Stomach (tissue), 9 donors: ENCODE measurements around the gene TMPRSS4. TPM values are rescaled to one million over a fixed set of nuclear protein-coding genes. Genes with fewer than 3 reads are reported as not detected.
A peak's percentile ranks its signal among the peaks of the same experiment; 100 is the strongest.

Experiments used
- DNase-seq, 2 donors: peaks; one replicate each; pipeline versions ENCODE4 v3.0.0 to v3.0.0-alpha.2; 2013 to 2019
- H3K27ac ChIP-seq, 5 donors: fragments of 200-600 bp in 4 of 5; sonication (generic) in 4 of 5; one replicate each; pipeline ENCODE4 v1.5.1; 2013 to 2019; ENCODE audit warnings: mild to moderate bottlenecking in 1 of 5, moderate library complexity in 1 of 5
- H3K27me3 ChIP-seq, 3 donors: fragments of 200-600 bp; sonication (generic); one replicate each; pipeline ENCODE4 v1.5.1; 2017 to 2019; ENCODE audit warnings: mixed run types in 1 of 3
- H3K36me3 ChIP-seq, 4 donors: fragments of 200-600 bp; sonication (generic); 1 replicate in 3 of 4; 2 replicates in 1 of 4; pipeline ENCODE4 v1.5.1; 2016 to 2019
- H3K4me1 ChIP-seq, 4 donors: fragments of 200-600 bp; sonication (generic); one replicate each; pipeline ENCODE4 v1.5.1; 2016 to 2019
- H3K4me3 ChIP-seq, 4 donors: fragments of 200-600 bp; sonication (generic) in 3 of 4; one replicate each; pipeline ENCODE4 v1.5.1; 2016 to 2019; ENCODE audit warnings: mild to moderate bottlenecking in 1 of 4
- H3K9me3 ChIP-seq, 4 donors: fragments of 200-600 bp; sonication (generic); one replicate each; pipeline ENCODE4 v1.5.1; 2016 to 2019
- CTCF ChIP-seq, 7 experiments: fragments of 450-650 bp in 4 of 7; fragments of 200-600 bp in 3 of 7; sonication (generic) in 3 of 7; IDR thresholded peaks; one replicate each; pipeline ENCODE4 v1.5.1; 2016 to 2019; ENCODE audit warnings: antibody characterized with exemption in 7 of 7, control low read depth in 2 of 7, mild to moderate bottlenecking in 1 of 7
- EP300 ChIP-seq: sonication (generic); formaldehyde crosslinking; IDR thresholded peaks from one replicate; pipeline ENCODE4 v1.6.1; 2017; ENCODE audit warnings: antibody characterized with exemption
- POLR2A ChIP-seq, 4 donors: fragments of 450-650 bp; IDR thresholded peaks; one replicate each; pipeline ENCODE4 v1.6.1; 2016; ENCODE audit warnings: antibody characterized with exemption in 4 of 4, control low read depth in 2 of 4, mild to moderate bottlenecking in 1 of 4, moderate library complexity in 1 of 4
- POLR2AphosphoS5 ChIP-seq, 3 donors: sonication (generic); formaldehyde crosslinking; IDR thresholded peaks; one replicate each; pipeline ENCODE4 v1.6.1; 2016; ENCODE audit warnings: antibody characterized with exemption in 3 of 3
- WGBS, 5 donors: extraction: QIAGEN DNeasy Blood & Tissue Kit in 3 of 5; methylation state at CpG; one replicate each; pipeline versions ENCODE4 v1.1.5 to v1.1.7; 2013 to 2018; 5-methylcytosine and 5-hydroxymethylcytosine counted together
- intact Hi-C: fragments of 100-400 bp; cut with DNase I; formaldehyde crosslinking; loops from one replicate; pipeline ENCODE4 v1.15.1; 2023; ENCODE audit warnings: low total_unique reads
- polyA plus RNA-seq, 3 donors: library from polyadenylated mRNA; stranded (reverse); fragments of 200-250 nt; gene quantifications; one replicate each; pipeline ENCODE4 v1.2.3, GENCODE V29; 2013
- total RNA-seq, 5 donors: library from RNA; depleted of rRNA; stranded (reverse); fragments of >200 nt; gene quantifications; one replicate each; pipeline versions ENCODE4 v1.1.0 to v1.2.3, GENCODE V29; 2014 to 2016
- donor health status: healthy with polysubstance abuse.
- donor health status: Bipolar disorder and iron deficiency.
- donor health status: healthy.

Gene TMPRSS4
- total and polyA plus RNA-seq, 8 donors, result 4.7 to 498 (median 18.1) TPM

GRCh38 chr11:118054712-118055640 lies 21.9 kb upstream of the TMPRSS4 start:
- peaks cover 0 to 6% (median 0%) of the 10 kb centered on the region in 4 donors for H3K4me1 ChIP-seq
- TF ChIP-seq POLR2AphosphoS5 (IDR thresholded peaks at IDR 0.05), result no peak
- no peak for TF ChIP-seq EP300
- no peak for TF ChIP-seq POLR2A (IDR thresholded peaks at IDR 0.05)
- no peak for TF ChIP-seq CTCF (IDR thresholded peaks at IDR 0.05)
- H3K27me3 ChIP-seq, result no peaks in the 10 kb centered on the region
- WGBS, 5 donors, result 79 to 90% (median 86%) methylated on average over 12 of the region's 12 CpGs
- no peak overlapping the region for H3K27ac ChIP-seq
- H3K4me3 ChIP-seq, result no peak overlapping the region
- intact Hi-C loops, result loop anchor here (10.0 kb wide), 1 partner anchor 110 kb away; no protein-coding TSS in a partner anchor
- H3K9me3 ChIP-seq, result no peaks in the 10 kb centered on the region
- H3K36me3 ChIP-seq, result no peaks in the 10 kb centered on the region
- peak in 1 of 2 donors; percentile 21 for DNase-seq

- Histone ChIP-seq H3K27me3 (no peaks in the 10 kb centered on the region), H3K4me3 (no peak overlapping the region), H3K9me3 (no peaks in the 10 kb centered on the region), H3K36me3 (no peaks in the 10 kb centered on the region), H3K27ac (no peak overlapping the region), H3K4me1 (peaks cover 0 to 6% (median 0%) of the 10 kb centered on the region in 4 donors)
- no peak for DNase-seq
- intact Hi-C loops, result loop anchor here (10.0 kb wide), 1 partner anchor 111 kb away; no protein-coding TSS in a partner anchor
- WGBS, 5 donors, result 92 to 99% (median 96%) methylated on average over 7 of the region's 7 CpGs
- TF ChIP-seq POLR2A (IDR thresholded peaks at IDR 0.05) (no peak), EP300 (no peak), POLR2AphosphoS5 (IDR thresholded peaks at IDR 0.05) (no peak), CTCF (IDR thresholded peaks at IDR 0.05) (no peak)
These were observed 20.9 kb upstream of the TMPRSS4 start for GRCh38 chr11:118055966-118056365.

GRCh38 chr11:118056806-118057205 lies 20.1 kb upstream of the TMPRSS4 start:
- 79 to 87% (median 81%) methylated on average over 8 of the region's 8 CpGs for WGBS, 5 donors
- H3K27me3 ChIP-seq, result no peaks in the 10 kb centered on the region
- H3K36me3 ChIP-seq, result no peaks in the 10 kb centered on the region
- no peak overlapping the region for H3K4me3 ChIP-seq
- DNase-seq, result no peak
- peaks cover 0 to 6% (median 0%) of the 10 kb centered on the region in 4 donors for H3K4me1 ChIP-seq
- TF ChIP-seq EP300 (no peak), POLR2AphosphoS5 (IDR thresholded peaks at IDR 0.05) (no peak), POLR2A (IDR thresholded peaks at IDR 0.05) (no peak), CTCF (IDR thresholded peaks at IDR 0.05) (no peak)
- no peaks in the 10 kb centered on the region for H3K9me3 ChIP-seq
- intact Hi-C loops, result loop anchor here (10.0 kb wide), 1 partner anchor 112 kb away; no protein-coding TSS in a partner anchor
- no peak overlapping the region for H3K27ac ChIP-seq

- WGBS, 5 donors, result 77 to 84% (median 78%) methylated on average over 14 of the region's 14 CpGs
- Histone ChIP-seq H3K27ac (no peak overlapping the region), H3K4me3 (no peak overlapping the region), H3K27me3 (no peaks in the 10 kb centered on the region), H3K9me3 (no peaks in the 10 kb centered on the region), H3K36me3 (no peaks in the 10 kb centered on the region), H3K4me1 (peaks cover 0 to 6% (median 0%) of the 10 kb centered on the region in 4 donors)
- no peak for DNase-seq
- intact Hi-C loops, result loop anchor here (10.0 kb wide), 1 partner anchor 113 kb away; no protein-coding TSS in a partner anchor
- no peak for TF ChIP-seq EP300
- no peak for TF ChIP-seq POLR2A (IDR thresholded peaks at IDR 0.05)
- TF ChIP-seq POLR2AphosphoS5 (IDR thresholded peaks at IDR 0.05), result no peak
These were observed 19.4 kb upstream of the TMPRSS4 start for GRCh38 chr11:118057251-118058145.
